ENCODE results near the gene PSMD14. TPM values are rescaled to one million over a fixed set of nuclear protein-coding genes. Genes with fewer than 3 reads are reported as not detected.

PSMD14 gene
- total and polyA plus RNA-seq, 2 of the 13 experiments (the other 11 are each of a cell fraction or from before 2014, with no cell fraction given) = 60.6 to 149 TPM

GRCh38 chr2:161418715-161419637 is 110.8 kb downstream of the PSMD14 start (continued):
- TF ChIP-seq ARID3A (IDR thresholded peaks at IDR 0.05; ENCODE audit: low read depth, low read length) (no peak), EEA1 (CRISPR knock-in tag; IDR thresholded peaks at IDR 0.05; ENCODE audit: borderline replicate concordance) (0 out of 2 replicates have a peak, but pooled peaks have one; percentile 45), TBL1XR1 (IDR thresholded peaks at IDR 0.05; ENCODE audit: borderline replicate concordance, low read length, partially characterized antibody) (no peak), RFX5 (IDR thresholded peaks at IDR 0.05; ENCODE audit: low read depth, low read length) (no peak), MED8 (CRISPR knock-in tag; IDR thresholded peaks at IDR 0.05; ENCODE audit: insufficient replicate concordance) (no peak), ZNF180 (CRISPR knock-in tag; IDR thresholded peaks at IDR 0.05; ENCODE audit: borderline replicate concordance, low read depth) (no peak), ZNF326 (CRISPR knock-in tag; IDR thresholded peaks at IDR 0.05; ENCODE audit: borderline replicate concordance) (no peak), ZNF574 (CRISPR knock-in tag; IDR thresholded peaks at IDR 0.05) (no peak), RBM22 (optimal IDR thresholded peaks at IDR 0.05; ENCODE audit: low read length) (no peak), NKX3-1 (CRISPR knock-in tag; IDR thresholded peaks at IDR 0.05) (no peak), ZNF567 (CRISPR knock-in tag; IDR thresholded peaks at IDR 0.05; ENCODE audit: borderline replicate concordance) (no peak), TERF1 (CRISPR knock-in tag; IDR thresholded peaks at IDR 0.05) (no peak), JARID2 (CRISPR knock-in tag; IDR thresholded peaks at IDR 0.05; ENCODE audit: insufficient replicate concordance) (no peak), ZNF687 (CRISPR knock-in tag; IDR thresholded peaks at IDR 0.05) (peak; percentile 79), HDAC6 (IDR thresholded peaks at IDR 0.05; ENCODE audit: low read depth, low read length) (no peak), ZNF333 (CRISPR knock-in tag; IDR thresholded peaks at IDR 0.05; ENCODE audit: borderline replicate concordance) (0 out of 2 replicates have a peak, but pooled peaks have one; percentile 40), ZNF703 (CRISPR knock-in tag; IDR thresholded peaks at IDR 0.05; ENCODE audit: borderline replicate concordance) (no peak), KMT2B (CRISPR knock-in tag; IDR thresholded peaks at IDR 0.05) (no peak)

Data from HepG2 (cell line).